Ascending aorta (tissue), 2 donors: Measurements from ENCODE around the gene TOMM20L. TPM values are rescaled to one million over a fixed set of nuclear protein-coding genes. Genes with fewer than 3 reads are reported as not detected.
"Not testable (repeated sequence)": the region's sequence is repeated elsewhere in the genome, so short reads cannot be mapped to it uniquely, and the experiment has no call there.

ENCODE experiments used
- DNase-seq, 2 donors: peaks; one replicate each; pipeline ENCODE4 v3.0.0-alpha.2; 2019; ENCODE audit warnings: low spot score in 2 of 2
- H3K27ac ChIP-seq, 2 donors: fragments of 200-600 bp; sonication (generic); one replicate each; pipeline ENCODE4 v1.5.1; 2016 to 2017; ENCODE audit warnings: mild to moderate bottlenecking in 1 of 2
- H3K27me3 ChIP-seq: fragments of 200-600 bp; sonication (generic); one replicate; pipeline ENCODE4 v1.5.1; 2017
- H3K36me3 ChIP-seq, 2 donors: fragments of 200-600 bp; sonication (generic); one replicate each; pipeline ENCODE4 v1.5.1; 2016
- H3K4me1 ChIP-seq, 2 donors: fragments of 200-600 bp; sonication (generic); one replicate each; pipeline ENCODE4 v1.5.1; 2016 to 2017; ENCODE audit warnings: mild to moderate bottlenecking in 1 of 2
- H3K4me3 ChIP-seq, 2 donors: fragments of 200-600 bp; sonication (generic); one replicate each; pipeline ENCODE4 v1.5.1; 2016 to 2017; ENCODE audit warnings: mild to moderate bottlenecking in 1 of 2
- H3K9me3 ChIP-seq, 2 donors: fragments of 200-600 bp; sonication (generic); one replicate each; pipeline ENCODE4 v1.5.1; 2016
- intact Hi-C: fragments of 100-400 bp; cut with DNase I; formaldehyde crosslinking; loops from one replicate; pipeline ENCODE4 v1.15.1; 2023
- total RNA-seq: library from RNA; depleted of rRNA; stranded (reverse); fragments of >200 nt; gene quantifications from one replicate; pipeline ENCODE4 v1.1.0, GENCODE V29; 2016
- TF ChIP-seq, protein P1 (sequence below), 3 experiments: fragments of 200-600 bp in 2 of 3; fragments of 450-650 bp in 1 of 3; sonication (generic) in 2 of 3; IDR thresholded peaks; one replicate each; pipeline ENCODE4 v1.5.1; 2016 to 2019; ENCODE audit warnings: antibody characterized with exemption in 3 of 3, mild to moderate bottlenecking in 1 of 3, moderate library complexity in 1 of 3

TOMM20L gene
- total RNA-seq, result not detected

DNA sequence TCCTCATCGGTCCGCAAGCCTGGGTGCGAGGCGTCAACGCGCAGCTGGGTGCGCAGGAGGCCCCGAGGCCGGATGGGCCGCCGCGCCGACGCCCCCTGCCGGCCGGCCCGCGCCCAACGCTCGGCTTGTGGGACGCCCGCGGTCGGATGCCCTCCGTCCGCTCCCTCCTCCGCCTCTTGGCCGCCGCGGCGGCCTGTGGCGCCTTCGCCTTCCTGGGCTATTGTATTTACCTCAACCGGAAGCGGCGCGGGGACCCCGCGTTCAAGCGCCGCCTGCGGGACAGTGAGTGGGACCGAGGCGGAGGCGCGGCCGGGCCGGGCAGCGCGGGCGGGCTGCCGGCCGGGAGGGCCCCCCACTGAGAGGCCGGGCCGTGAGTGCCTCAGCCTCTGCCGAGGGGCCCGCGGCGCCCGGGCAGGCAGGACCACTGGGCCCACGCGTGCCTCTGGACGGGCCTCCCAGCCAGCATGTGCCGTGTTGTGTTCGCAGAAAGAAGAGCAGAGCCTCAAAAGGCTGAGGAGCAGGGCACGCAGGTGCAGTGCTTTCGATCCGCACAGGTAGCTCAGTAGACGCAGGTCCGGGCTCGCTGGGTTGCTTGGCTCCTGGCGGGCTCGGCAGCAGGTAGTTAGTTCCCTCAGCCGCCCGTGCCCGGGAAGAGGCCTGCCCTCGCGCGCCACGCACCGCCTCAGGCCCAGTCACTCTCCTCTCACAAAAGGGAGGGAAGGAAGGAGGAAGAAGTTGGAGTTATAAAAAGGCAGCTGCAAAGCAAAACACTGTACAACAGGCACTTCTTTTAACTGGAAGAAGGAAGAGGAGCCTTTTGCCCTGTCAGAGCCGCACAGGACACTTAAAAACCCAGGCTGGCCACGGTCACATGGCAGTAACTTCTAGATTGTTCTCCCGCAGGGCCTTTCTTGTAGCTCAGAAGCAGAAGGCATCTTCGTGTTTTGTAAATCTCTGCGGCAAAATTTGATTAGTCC, at the start of gene TOMM20L:
Gene TOMM20L (plus strand): TSS at position 119 of the 977 bp plus-strand sequence. CDS start 28 bp downstream, at position 147.
- H3K27me3 ChIP-seq, result no peaks in the 10 kb centered on the region
- H3K36me3 ChIP-seq, result no peaks in the 10 kb centered on the region
- DNase-seq, result peak in 1 of 2 donors; percentile 86
- H3K9me3 ChIP-seq, result no peaks in the 10 kb centered on the region
- H3K4me3 ChIP-seq, result peak within 1 kb of the TSS; percentile 82 to 86
- peak within 1 kb of the TSS; percentile 78 to 79 for H3K27ac ChIP-seq
- peaks cover 4% of the 10 kb centered on the region in 2 donors for H3K4me1 ChIP-seq
- TF ChIP-seq, protein P1, sequence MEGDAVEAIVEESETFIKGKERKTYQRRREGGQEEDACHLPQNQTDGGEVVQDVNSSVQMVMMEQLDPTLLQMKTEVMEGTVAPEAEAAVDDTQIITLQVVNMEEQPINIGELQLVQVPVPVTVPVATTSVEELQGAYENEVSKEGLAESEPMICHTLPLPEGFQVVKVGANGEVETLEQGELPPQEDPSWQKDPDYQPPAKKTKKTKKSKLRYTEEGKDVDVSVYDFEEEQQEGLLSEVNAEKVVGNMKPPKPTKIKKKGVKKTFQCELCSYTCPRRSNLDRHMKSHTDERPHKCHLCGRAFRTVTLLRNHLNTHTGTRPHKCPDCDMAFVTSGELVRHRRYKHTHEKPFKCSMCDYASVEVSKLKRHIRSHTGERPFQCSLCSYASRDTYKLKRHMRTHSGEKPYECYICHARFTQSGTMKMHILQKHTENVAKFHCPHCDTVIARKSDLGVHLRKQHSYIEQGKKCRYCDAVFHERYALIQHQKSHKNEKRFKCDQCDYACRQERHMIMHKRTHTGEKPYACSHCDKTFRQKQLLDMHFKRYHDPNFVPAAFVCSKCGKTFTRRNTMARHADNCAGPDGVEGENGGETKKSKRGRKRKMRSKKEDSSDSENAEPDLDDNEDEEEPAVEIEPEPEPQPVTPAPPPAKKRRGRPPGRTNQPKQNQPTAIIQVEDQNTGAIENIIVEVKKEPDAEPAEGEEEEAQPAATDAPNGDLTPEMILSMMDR (IDR thresholded peaks at IDR 0.05), result peak; percentile 29 to 88 (median 59)
- intact Hi-C loops, result no loop called here

DNA sequence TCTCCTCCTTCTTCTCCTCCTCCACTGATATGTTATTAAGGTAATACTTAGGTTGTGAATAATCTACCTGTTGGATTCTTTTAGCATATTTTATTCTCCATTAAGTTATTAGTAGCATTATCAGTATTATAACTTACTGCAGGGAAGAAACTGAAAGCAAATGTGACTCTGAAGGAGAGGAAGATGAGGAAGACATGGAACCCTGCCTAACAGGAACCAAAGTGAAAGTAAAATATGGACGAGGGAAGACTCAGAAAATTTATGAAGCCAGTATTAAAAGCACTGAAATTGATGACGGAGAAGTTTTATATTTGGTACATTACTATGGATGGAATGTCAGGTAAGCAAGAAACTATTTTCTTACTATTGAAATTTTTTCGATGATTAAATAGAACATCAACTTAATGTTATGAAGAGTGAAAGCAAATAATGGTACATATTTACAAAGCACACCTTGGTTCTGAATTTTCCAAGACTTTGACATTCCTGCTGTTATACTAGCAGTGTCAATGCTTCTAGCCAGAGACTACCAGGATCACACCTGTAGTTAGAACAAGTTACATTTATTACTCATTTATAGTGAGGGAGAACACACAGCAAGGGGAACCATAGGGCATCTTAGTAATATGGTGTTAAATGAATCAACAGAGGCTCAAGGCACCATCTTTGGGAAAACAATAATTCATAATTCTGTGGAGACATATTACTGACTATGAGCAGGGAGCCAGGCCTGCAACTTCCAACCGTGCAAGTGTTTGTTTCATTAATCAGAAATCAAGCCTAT, 42.0 kb upstream of the TOMM20L start:
- TF ChIP-seq, protein P1 (IDR thresholded peaks at IDR 0.05), result no peak
- Histone ChIP-seq H3K36me3 (peaks cover 20 to 53% of the 10 kb centered on the region in 2 donors), H3K4me3 (peak overlapping the region; percentile 11 to 32), H3K4me1 (no peaks in the 10 kb centered on the region), H3K27me3 (no peaks in the 10 kb centered on the region), H3K9me3 (no peaks in the 10 kb centered on the region), H3K27ac (no peak overlapping the region)
- DNase-seq, result no peak
- intact Hi-C loops, result no loop called here

DNA sequence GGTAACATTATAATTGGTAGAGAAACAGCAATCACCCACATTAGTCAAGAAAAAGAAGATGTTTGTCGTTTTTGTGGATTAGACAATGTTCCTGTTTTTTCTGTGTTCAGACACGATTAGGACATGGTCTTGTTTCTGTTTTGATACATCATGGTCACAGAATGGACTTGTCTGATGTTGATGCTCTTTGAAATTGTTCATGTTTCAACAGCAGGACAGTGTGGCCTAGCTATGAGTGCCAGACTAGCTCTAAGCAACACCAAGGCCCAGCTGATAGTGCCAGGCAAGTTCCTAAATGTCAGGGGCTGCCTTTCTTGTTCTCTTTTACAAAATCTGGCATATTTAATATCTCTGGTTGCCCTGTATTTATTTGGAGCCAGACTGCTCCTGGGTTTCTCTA, 40.9 kb upstream of the TOMM20L start:
- no peak overlapping the region for H3K27ac ChIP-seq
- H3K9me3 ChIP-seq, result no peaks in the 10 kb centered on the region
- intact Hi-C loops, result no loop called here
- DNase-seq, result no peak
- peaks cover 20 to 55% of the 10 kb centered on the region in 2 donors for H3K36me3 ChIP-seq
- TF ChIP-seq, protein P1 (IDR thresholded peaks at IDR 0.05), result no peak
- no peaks in the 10 kb centered on the region for H3K27me3 ChIP-seq
- no peaks in the 10 kb centered on the region for H3K4me1 ChIP-seq
- no peak overlapping the region for H3K4me3 ChIP-seq

DNA sequence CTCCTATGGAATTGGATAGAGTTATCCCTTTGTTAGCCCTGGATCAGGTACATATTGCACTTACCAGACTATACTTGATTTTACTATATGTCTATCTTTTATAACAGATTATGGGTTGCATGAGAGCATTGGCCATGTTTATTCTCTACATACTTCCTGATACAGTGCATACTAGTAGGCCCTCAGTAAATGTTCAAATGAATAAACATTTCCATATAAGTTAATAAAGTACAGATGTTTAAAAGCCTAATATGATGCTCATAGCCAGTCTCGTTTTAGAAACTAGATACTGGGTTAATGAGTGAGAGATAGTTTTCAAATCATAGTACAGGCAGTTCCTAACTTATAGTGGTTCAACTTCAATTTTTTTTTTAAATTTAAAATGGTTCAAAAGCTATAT, 39.5 kb upstream of the TOMM20L start:
- H3K36me3 ChIP-seq, result peaks cover 21 to 57% of the 10 kb centered on the region in 2 donors
- intact Hi-C loops, result no loop called here
- H3K27ac ChIP-seq, result no peak overlapping the region

DNA sequence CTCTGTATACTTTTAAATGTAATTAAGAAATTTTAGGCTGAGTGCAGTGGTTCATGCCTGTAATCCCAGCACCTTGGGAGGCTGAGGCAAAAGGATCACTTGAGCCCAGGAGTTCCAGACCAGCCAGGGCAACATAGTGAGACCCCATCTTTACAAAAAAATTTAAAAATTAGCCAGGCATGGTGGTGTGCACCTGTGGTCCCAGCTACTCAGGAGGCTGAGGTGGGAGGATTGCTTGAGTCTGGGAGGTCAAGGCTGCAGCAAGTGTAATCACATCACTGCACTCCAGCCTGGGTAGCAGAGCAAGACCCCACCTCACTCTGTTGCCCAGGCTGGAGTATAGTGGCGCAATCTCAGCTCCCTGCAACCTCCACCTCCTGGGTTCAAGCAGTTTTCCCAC, 33.5 kb upstream of the TOMM20L start:
- H3K27me3 ChIP-seq, H3K27ac ChIP-seq, H3K4me3 ChIP-seq, intact Hi-C loops, H3K9me3 ChIP-seq, DNase-seq, H3K4me1 ChIP-seq: not testable (repeated sequence)
- peaks cover 37 to 68% of the 10 kb centered on the region in 2 donors for H3K36me3 ChIP-seq

More for the DNA sequence above, 39.5 kb upstream of the TOMM20L start:
- TF ChIP-seq, protein P1 (IDR thresholded peaks at IDR 0.05), result no peak
- Histone ChIP-seq H3K9me3 (no peaks in the 10 kb centered on the region), H3K27me3 (no peaks in the 10 kb centered on the region), H3K4me3 (no peak overlapping the region), H3K4me1 (no peaks in the 10 kb centered on the region)
- no peak for DNase-seq
